Duodenal mucosa (tissue), 2 donors: ENCODE measurements around the gene UBE2E2.
A peak's percentile ranks its signal among the peaks of the same experiment; 100 is the strongest.

Experiments
- H3K27ac ChIP-seq: one replicate; pipeline ENCODE4 v1.7.0; 2013; ENCODE audit warnings: low read depth, low read length
- H3K27me3 ChIP-seq, 2 donors: one replicate each; pipeline ENCODE4 v1.7.0; 2013; ENCODE audit warnings: low read length in 2 of 2, control low read depth in 1 of 2; ENCODE audit not compliant: insufficient read depth in 2 of 2, control insufficient read depth in 1 of 2
- H3K36me3 ChIP-seq, 2 donors: one replicate each; pipeline ENCODE4 v1.7.0; 2013; ENCODE audit warnings: low read length in 2 of 2, control low read depth in 1 of 2; ENCODE audit not compliant: insufficient read depth in 2 of 2, control insufficient read depth in 1 of 2
- H3K4me1 ChIP-seq, 2 donors: one replicate each; pipeline ENCODE4 v1.7.0; 2013; ENCODE audit warnings: low read length in 2 of 2, control low read depth in 1 of 2; ENCODE audit not compliant: insufficient read depth in 2 of 2, control insufficient read depth in 1 of 2
- H3K4me3 ChIP-seq, 2 donors: one replicate each; pipeline ENCODE4 v1.7.0; 2013; ENCODE audit warnings: low read length in 2 of 2, low read depth in 1 of 2
- H3K9ac ChIP-seq, 2 donors: one replicate each; pipeline ENCODE4 v1.7.0; 2013; ENCODE audit warnings: low read length in 2 of 2, low read depth in 1 of 2
- H3K9me3 ChIP-seq, 2 donors: one replicate each; pipeline ENCODE4 v1.7.0; 2013; ENCODE audit warnings: low read length in 2 of 2, control low read depth in 1 of 2; ENCODE audit not compliant: control insufficient read depth in 1 of 2

The UBE2E2 gene

DNA sequence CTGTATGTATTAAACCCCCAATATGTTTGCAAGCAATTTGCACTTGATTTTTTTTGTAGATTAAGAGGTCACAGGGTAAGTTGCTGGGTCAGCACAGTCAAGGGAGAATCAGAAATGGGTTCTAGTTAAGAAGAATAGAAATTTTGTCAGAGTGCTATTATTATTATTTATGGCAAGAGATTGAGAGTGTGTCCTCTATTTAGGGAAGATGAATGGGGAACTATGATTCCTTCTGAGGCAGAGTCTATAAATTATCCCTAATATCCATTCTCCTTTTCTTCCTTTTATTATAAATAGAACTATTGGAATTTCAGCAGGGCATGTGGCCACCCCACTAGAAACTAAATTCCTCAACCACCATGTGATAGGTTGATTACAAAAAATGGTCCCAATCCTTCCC is 392.7 kb downstream of the UBE2E2 start:
- no peak overlapping the region for H3K4me3 ChIP-seq
- H3K4me1 ChIP-seq = no peaks in the 10 kb centered on the region

DNA sequence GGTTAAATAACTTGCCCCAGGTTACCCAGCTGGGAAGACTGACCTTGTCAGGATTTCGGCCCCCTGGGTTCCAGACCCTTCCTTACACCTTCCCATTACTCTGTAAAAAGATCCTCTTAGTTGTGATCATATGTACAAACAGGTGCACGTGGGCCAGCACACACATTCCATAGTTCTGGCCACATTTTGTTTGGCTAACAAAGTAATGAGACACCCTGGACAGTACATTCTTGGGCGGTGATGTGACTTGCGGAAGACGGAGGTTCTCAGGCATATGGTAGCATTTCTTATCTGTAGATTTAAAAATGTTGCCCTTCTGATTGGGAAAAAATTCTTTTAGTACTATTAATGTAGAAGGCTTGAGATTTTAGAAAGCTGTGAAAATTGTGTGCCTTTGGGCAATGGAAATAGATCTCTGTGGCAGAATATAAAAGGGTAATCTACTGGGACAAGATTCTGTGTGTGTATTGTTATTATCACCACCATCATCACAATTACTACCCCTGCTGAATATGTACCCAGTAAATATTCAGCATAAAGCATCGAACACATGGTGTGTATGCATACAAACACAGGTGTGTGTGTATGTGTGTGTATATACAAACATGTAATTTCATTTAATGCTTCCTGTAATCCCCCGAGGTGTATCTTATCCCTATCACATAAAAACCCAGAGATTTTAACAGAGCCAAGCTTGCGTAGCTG is 397.2 kb downstream of the UBE2E2 start:
- no peaks in the 10 kb centered on the region for H3K36me3 ChIP-seq
- H3K9me3 ChIP-seq = peaks cover 2 to 4% of the 10 kb centered on the region in 2 donors
- H3K4me3 ChIP-seq = no peak overlapping the region
- no peak overlapping the region for H3K27ac ChIP-seq
- no peaks in the 10 kb centered on the region for H3K27me3 ChIP-seq
- H3K4me1 ChIP-seq = no peaks in the 10 kb centered on the region
- H3K9ac ChIP-seq = no peak overlapping the region

More for the DNA sequence above, 392.7 kb downstream of the UBE2E2 start:
- Histone ChIP-seq H3K36me3 (no peaks in the 10 kb centered on the region), H3K9ac (no peak overlapping the region), H3K27me3 (no peaks in the 10 kb centered on the region), H3K9me3 (peaks cover 2 to 4% of the 10 kb centered on the region in 2 donors), H3K27ac (no peak overlapping the region)

- H3K4me3 ChIP-seq = no peak overlapping the region
- no peaks in the 10 kb centered on the region for H3K36me3 ChIP-seq
- H3K27me3 ChIP-seq = no peaks in the 10 kb centered on the region
- no peaks in the 10 kb centered on the region for H3K4me1 ChIP-seq
- no peak overlapping the region for H3K9ac ChIP-seq
- H3K9me3 ChIP-seq = peaks cover 2 to 4% of the 10 kb centered on the region in 2 donors
- no peak overlapping the region for H3K27ac ChIP-seq
Measured at GRCh38 chr3:23601091-23601822, 398.1 kb downstream of the UBE2E2 start.

GRCh38 chr3:23602971-23603370 is 399.8 kb downstream of the UBE2E2 start:
- Histone ChIP-seq H3K9ac (no peak overlapping the region), H3K4me1 (peaks cover 0 to 6% of the 10 kb centered on the region in 2 donors)

DNA sequence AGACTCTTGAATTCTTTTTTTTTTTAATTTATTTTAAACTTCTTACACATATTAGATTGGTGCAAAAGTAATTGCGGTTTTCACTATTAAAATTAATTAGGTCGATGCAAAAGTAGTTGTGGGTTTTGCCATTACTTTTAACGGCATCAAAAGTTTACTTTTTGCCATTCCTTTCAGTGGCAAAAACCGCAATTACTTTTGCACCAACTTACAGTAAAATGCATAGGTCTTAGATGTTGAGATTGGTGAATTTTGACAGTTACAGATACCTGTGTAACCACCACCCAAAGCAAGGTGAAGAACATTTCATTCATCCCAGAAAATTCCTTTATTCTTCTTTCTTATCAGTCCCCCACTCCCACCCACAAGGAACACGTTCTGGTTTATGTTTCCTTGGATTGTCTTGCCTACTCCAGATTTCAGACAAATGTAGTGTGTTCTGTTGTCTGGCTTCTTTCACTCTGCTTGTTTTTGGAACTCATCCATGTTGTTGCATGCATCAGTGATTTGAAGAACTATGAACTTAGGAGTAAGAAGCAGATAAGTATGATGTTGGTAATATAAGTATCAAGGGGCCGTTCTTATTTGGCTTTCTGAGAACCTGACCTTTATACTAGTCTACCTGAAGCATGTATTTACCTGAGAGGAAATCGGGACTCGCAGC is 404.2 kb downstream of the UBE2E2 start:
- no peaks in the 10 kb centered on the region for H3K27me3 ChIP-seq
- peaks cover 4 to 17% of the 10 kb centered on the region in 2 donors for H3K4me1 ChIP-seq
- H3K4me3 ChIP-seq = no peak overlapping the region
- H3K9ac ChIP-seq = no peak overlapping the region
- H3K27ac ChIP-seq = no peak overlapping the region
- H3K9me3 ChIP-seq = no peaks in the 10 kb centered on the region
- no peaks in the 10 kb centered on the region for H3K36me3 ChIP-seq

More at GRCh38 chr3:23602971-23603370, 399.8 kb downstream of the UBE2E2 start:
- Histone ChIP-seq H3K27ac (no peak overlapping the region), H3K27me3 (no peaks in the 10 kb centered on the region), H3K36me3 (no peaks in the 10 kb centered on the region), H3K9me3 (no peaks in the 10 kb centered on the region), H3K4me3 (no peak overlapping the region)

DNA sequence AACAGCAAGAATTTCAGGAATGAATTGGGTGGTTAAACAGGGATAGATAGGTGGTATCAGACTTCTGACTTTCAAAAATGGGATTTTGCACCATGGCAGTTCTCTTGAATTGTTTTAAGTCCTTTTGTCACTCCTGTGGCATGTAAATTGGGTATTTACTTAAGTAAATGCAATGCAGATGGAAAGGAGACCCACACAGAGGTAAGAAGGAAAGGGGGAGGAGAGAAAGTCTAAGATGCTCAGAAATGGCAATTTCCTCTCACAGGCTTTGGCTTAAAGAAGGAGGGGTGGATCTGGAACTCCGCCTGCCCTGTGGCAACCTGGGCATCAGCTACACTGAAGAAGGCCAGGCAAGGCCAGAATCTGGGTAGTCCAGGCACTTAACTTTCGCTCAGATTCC is 405.5 kb downstream of the UBE2E2 start:
- Histone ChIP-seq H3K9ac (no peak overlapping the region), H3K9me3 (no peaks in the 10 kb centered on the region), H3K27ac (no peak overlapping the region), H3K4me3 (no peak overlapping the region), H3K36me3 (no peaks in the 10 kb centered on the region), H3K27me3 (no peaks in the 10 kb centered on the region), H3K4me1 (peaks cover 4 to 24% of the 10 kb centered on the region in 2 donors)

DNA sequence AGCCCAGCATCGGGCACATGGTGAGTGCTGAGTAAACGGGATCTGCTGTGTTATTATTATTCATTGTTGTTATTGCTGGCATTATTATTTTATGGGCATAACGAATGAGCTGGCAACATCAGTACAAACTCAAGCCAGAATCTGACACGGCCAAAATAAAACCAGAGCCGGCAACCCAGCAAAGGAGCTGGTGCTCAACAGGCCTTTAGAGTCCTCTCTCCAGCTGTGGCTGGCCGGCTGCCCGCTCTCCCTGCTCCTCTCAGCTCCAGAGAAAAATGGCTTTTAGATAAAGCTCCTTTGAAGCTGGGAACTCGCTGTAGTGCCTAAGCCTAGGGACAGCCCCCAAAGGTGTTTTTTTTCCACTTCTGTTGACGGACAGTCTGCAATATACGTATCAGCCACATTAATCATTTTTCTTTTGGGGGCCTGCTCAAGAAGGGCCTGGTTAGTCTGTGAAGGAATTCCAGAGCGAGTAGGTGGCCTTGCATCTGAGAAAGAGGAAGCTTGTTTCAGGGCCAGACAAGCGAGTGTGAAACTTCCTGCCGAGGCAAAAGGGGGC is 408.7 kb downstream of the UBE2E2 start:
- Histone ChIP-seq H3K27ac (no peak overlapping the region), H3K4me3 (peak overlapping the region in 1 of 2 donors; percentile 5)

DNA sequence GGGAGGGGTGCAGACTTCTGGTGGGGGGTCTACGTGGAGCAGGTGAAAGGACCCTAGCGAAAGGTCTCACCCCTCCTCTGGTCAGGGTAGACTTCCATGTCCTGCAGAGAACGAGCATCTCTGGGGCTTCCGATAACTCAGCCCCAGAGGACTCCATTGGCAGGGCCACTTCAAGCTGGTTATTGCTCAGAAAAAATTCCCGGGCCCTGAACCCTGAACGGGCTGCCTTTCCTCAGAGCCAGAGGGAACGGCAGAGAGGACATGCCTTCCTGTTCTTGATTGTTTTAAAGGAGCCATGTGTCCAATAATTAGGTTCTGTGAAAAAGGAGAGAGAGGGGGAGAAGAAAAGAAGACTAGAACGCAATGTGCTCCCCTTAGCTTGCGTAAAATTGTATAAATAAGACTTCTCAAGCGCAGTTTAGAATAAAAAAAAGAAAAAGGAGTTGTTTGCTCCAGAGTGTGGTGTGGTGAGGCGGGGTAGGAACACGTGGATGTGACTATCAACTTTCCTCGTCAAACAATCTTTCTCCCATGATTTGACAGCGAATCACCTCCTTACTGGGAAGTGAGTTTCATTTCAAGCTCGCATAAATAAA is 409.3 kb downstream of the UBE2E2 start:
- Histone ChIP-seq H3K9ac (peak overlapping the region in 1 of 2 donors; percentile 14), H3K4me3 (peak overlapping the region; percentile 5 to 41), H3K9me3 (no peaks in the 10 kb centered on the region), H3K27me3 (no peaks in the 10 kb centered on the region), H3K27ac (no peak overlapping the region), H3K4me1 (peaks cover 4 to 24% of the 10 kb centered on the region in 2 donors), H3K36me3 (no peaks in the 10 kb centered on the region)

More for the DNA sequence above, 408.7 kb downstream of the UBE2E2 start:
- Histone ChIP-seq H3K27me3 (no peaks in the 10 kb centered on the region), H3K36me3 (no peaks in the 10 kb centered on the region), H3K9ac (peak overlapping the region in 1 of 2 donors; percentile 14), H3K4me1 (peaks cover 4 to 24% of the 10 kb centered on the region in 2 donors), H3K9me3 (no peaks in the 10 kb centered on the region)

GRCh38 chr3:23615068-23615467 is 411.9 kb downstream of the UBE2E2 start:
- no peaks in the 10 kb centered on the region for H3K9me3 ChIP-seq
- H3K4me1 ChIP-seq = peaks cover 9 to 21% of the 10 kb centered on the region in 2 donors
- H3K4me3 ChIP-seq = no peak overlapping the region
- H3K9ac ChIP-seq = no peak overlapping the region
- no peaks in the 10 kb centered on the region for H3K36me3 ChIP-seq
- no peak overlapping the region for H3K27ac ChIP-seq
- H3K27me3 ChIP-seq = no peaks in the 10 kb centered on the region
